Stimulated activated naive B cell treated with anti-CD40 and anti-IgM and Interleukin-4, amounts not matched to agents 10 μg/mL and 1 μg/mL and 100 μg/mL, for 72 hours (primary cell): ENCODE results near the gene USP53.
"Not testable (repeated sequence)": the region's sequence is repeated elsewhere in the genome, so short reads cannot be mapped to it uniquely, and the experiment has no call there.

Experiments used
- ATAC-seq, 2 donors: fragments of 150-1000 bp; cut with Tn5 transposase; replicated peaks; 2 replicates each; pipeline ENCODE4 v1.10.0; 2021; ENCODE audit warnings: moderate library complexity in 1 of 2
- DNase-seq: peaks from one replicate; pipeline ENCODE4 v3.0.0; 2021
- H3K27ac Mint-ChIP-seq: one replicate; pipeline ENCODE4 v1.8.0; 2022; ENCODE audit warnings: mild to moderate bottlenecking, mixed read lengths
- H3K27me3 Mint-ChIP-seq, 2 donors: one replicate each; pipeline ENCODE4 v1.8.0; 2022; ENCODE audit warnings: mixed read lengths in 2 of 2
- H3K36me3 Mint-ChIP-seq, 2 donors: one replicate each; pipeline ENCODE4 v1.8.0; 2022; ENCODE audit warnings: mixed read lengths in 2 of 2, mild to moderate bottlenecking in 1 of 2
- H3K4me1 Mint-ChIP-seq, 2 donors: one replicate each; pipeline ENCODE4 v1.8.0; 2022; ENCODE audit warnings: mixed read lengths in 2 of 2, mild to moderate bottlenecking in 1 of 2
- H3K4me3 Mint-ChIP-seq, 2 donors: one replicate each; pipeline ENCODE4 v1.8.0; 2022; ENCODE audit warnings: mild to moderate bottlenecking in 2 of 2, mixed read lengths in 2 of 2, moderate library complexity in 1 of 2
- H3K9me3 Mint-ChIP-seq, 2 donors: one replicate each; pipeline ENCODE4 v1.8.0; 2022; ENCODE audit warnings: mixed read lengths in 2 of 2, mild to moderate bottlenecking in 1 of 2

USP53 gene

GRCh38 chr4:119266153-119266552 lies 53.6 kb downstream of the USP53 start:
- Mint-ChIP-seq H3K27me3 (no peaks in the 10 kb centered on the region), H3K9me3 (no peaks in the 10 kb centered on the region), H3K4me3 (no peak overlapping the region), H3K4me1 (no peaks in the 10 kb centered on the region), H3K27ac (no peak overlapping the region), H3K36me3 (peaks cover 12 to 15% of the 10 kb centered on the region in 2 donors)
- no peak for ATAC-seq
- no peak for DNase-seq

- DNase-seq (no peak), ATAC-seq (no peak)
- Mint-ChIP-seq H3K27ac (no peak overlapping the region), H3K27me3 (no peaks in the 10 kb centered on the region), H3K9me3 (no peaks in the 10 kb centered on the region), H3K4me3 (no peak overlapping the region), H3K4me1 (peaks cover 0 to 1% of the 10 kb centered on the region in 2 donors), H3K36me3 (peaks cover 19 to 28% of the 10 kb centered on the region in 2 donors)
Observed at GRCh38 chr4:119268466-119268865, 56.0 kb downstream of the USP53 start.

GRCh38 chr4:119271361-119272085 lies 59.0 kb downstream of the USP53 start:
- Mint-ChIP-seq H3K9me3 (no peaks in the 10 kb centered on the region), H3K27ac (peak overlapping the region; percentile 6), H3K27me3 (no peaks in the 10 kb centered on the region), H3K4me3 (no peak overlapping the region), H3K36me3 (peaks cover 10 to 20% of the 10 kb centered on the region in 2 donors), H3K4me1 (peaks cover 0 to 1% of the 10 kb centered on the region in 2 donors)
- ATAC-seq: no peak
- no peak for DNase-seq

GRCh38 chr4:119279541-119279940 lies 67.0 kb downstream of the USP53 start:
- not testable (repeated sequence) for H3K4me3 Mint-ChIP-seq, H3K27me3 Mint-ChIP-seq, DNase-seq, H3K36me3 Mint-ChIP-seq, H3K4me1 Mint-ChIP-seq, ATAC-seq, H3K27ac Mint-ChIP-seq, H3K9me3 Mint-ChIP-seq

GRCh38 chr4:119279945-119280344 lies 67.4 kb downstream of the USP53 start:
- not testable (repeated sequence) for H3K9me3 Mint-ChIP-seq, H3K27me3 Mint-ChIP-seq, H3K4me3 Mint-ChIP-seq, H3K4me1 Mint-ChIP-seq, ATAC-seq, DNase-seq, H3K36me3 Mint-ChIP-seq, H3K27ac Mint-ChIP-seq

GRCh38 chr4:119281393-119281792 lies 68.9 kb downstream of the USP53 start:
- Mint-ChIP-seq H3K27ac (no peak overlapping the region), H3K9me3 (no peaks in the 10 kb centered on the region), H3K4me3 (no peak overlapping the region), H3K4me1 (peaks cover 3 to 6% of the 10 kb centered on the region in 2 donors), H3K27me3 (no peaks in the 10 kb centered on the region), H3K36me3 (peaks cover 5 to 6% of the 10 kb centered on the region in 2 donors)
- DNase-seq (no peak), ATAC-seq (no peak)

- no peak overlapping the region for H3K27ac Mint-ChIP-seq
- H3K9me3 Mint-ChIP-seq: no peaks in the 10 kb centered on the region
- peaks cover under 1 to 2% of the 10 kb centered on the region in 2 donors for H3K36me3 Mint-ChIP-seq
- peaks cover 3 to 6% of the 10 kb centered on the region in 2 donors for H3K4me1 Mint-ChIP-seq
- ATAC-seq (no peak), DNase-seq (no peak)
- peak overlapping the region; percentile 11 to 18 for H3K4me3 Mint-ChIP-seq
- H3K27me3 Mint-ChIP-seq: no peaks in the 10 kb centered on the region
Observed at GRCh38 chr4:119284876-119285780, 72.6 kb downstream of the USP53 start.

- DNase-seq (no peak), ATAC-seq (no peak)
- peaks cover 3 to 6% of the 10 kb centered on the region in 2 donors for H3K4me1 Mint-ChIP-seq
- H3K9me3 Mint-ChIP-seq: no peaks in the 10 kb centered on the region
- H3K27ac Mint-ChIP-seq: no peak overlapping the region
- no peaks in the 10 kb centered on the region for H3K36me3 Mint-ChIP-seq
- no peaks in the 10 kb centered on the region for H3K27me3 Mint-ChIP-seq
- no peak overlapping the region for H3K4me3 Mint-ChIP-seq
Observed at GRCh38 chr4:119286377-119287002, 74.0 kb downstream of the USP53 start.

- Mint-ChIP-seq H3K9me3 (no peaks in the 10 kb centered on the region), H3K27ac (no peak overlapping the region), H3K36me3 (no peaks in the 10 kb centered on the region), H3K4me1 (peaks cover 3 to 6% of the 10 kb centered on the region in 2 donors), H3K4me3 (no peak overlapping the region), H3K27me3 (no peaks in the 10 kb centered on the region)
- no peak for ATAC-seq
- DNase-seq: no peak
Observed at GRCh38 chr4:119289313-119289712, 76.8 kb downstream of the USP53 start.

GRCh38 chr4:119290598-119290997 lies 78.1 kb downstream of the USP53 start:
- no peak for DNase-seq
- no peaks in the 10 kb centered on the region for H3K9me3 Mint-ChIP-seq
- H3K4me1 Mint-ChIP-seq: no peaks in the 10 kb centered on the region
- H3K27me3 Mint-ChIP-seq: no peaks in the 10 kb centered on the region
- H3K36me3 Mint-ChIP-seq: no peaks in the 10 kb centered on the region
- H3K27ac Mint-ChIP-seq: no peak overlapping the region
- no peak for ATAC-seq
- H3K4me3 Mint-ChIP-seq: no peak overlapping the region

GRCh38 chr4:119296356-119296755 lies 83.8 kb downstream of the USP53 start:
- DNase-seq (no peak), ATAC-seq (no peak)
- Mint-ChIP-seq H3K4me3 (no peak overlapping the region), H3K27ac (no peak overlapping the region), H3K4me1 (peaks cover 10 to 20% of the 10 kb centered on the region in 2 donors), H3K9me3 (no peaks in the 10 kb centered on the region), H3K36me3 (peaks cover 11 to 20% of the 10 kb centered on the region in 2 donors), H3K27me3 (no peaks in the 10 kb centered on the region)

- H3K9me3 Mint-ChIP-seq: no peaks in the 10 kb centered on the region
- DNase-seq: no peak
- no peak overlapping the region for H3K4me3 Mint-ChIP-seq
- H3K27me3 Mint-ChIP-seq: no peaks in the 10 kb centered on the region
- peaks cover 10 to 20% of the 10 kb centered on the region in 2 donors for H3K4me1 Mint-ChIP-seq
- peaks cover 11 to 20% of the 10 kb centered on the region in 2 donors for H3K36me3 Mint-ChIP-seq
- H3K27ac Mint-ChIP-seq: no peak overlapping the region
- no peak for ATAC-seq
Observed at GRCh38 chr4:119297795-119298194, 85.3 kb downstream of the USP53 start.

GRCh38 chr4:119299260-119299671 lies 86.8 kb downstream of the USP53 start:
- peaks cover 11 to 20% of the 10 kb centered on the region in 2 donors for H3K36me3 Mint-ChIP-seq
- no peak for ATAC-seq

GRCh38 chr4:119299741-119300100 lies 87.2 kb downstream of the USP53 start:
- no peak for DNase-seq
- Mint-ChIP-seq H3K27ac (peak overlapping the region; percentile 99), H3K27me3 (no peaks in the 10 kb centered on the region), H3K9me3 (no peaks in the 10 kb centered on the region), H3K4me3 (peak overlapping the region; percentile 96 to 99), H3K4me1 (peaks cover 10 to 20% of the 10 kb centered on the region in 2 donors), H3K36me3 (peaks cover 11 to 20% of the 10 kb centered on the region in 2 donors)
- peak; percentile 26 for ATAC-seq

More at GRCh38 chr4:119299260-119299671, 86.8 kb downstream of the USP53 start:
- H3K4me1 Mint-ChIP-seq: peaks cover 10 to 20% of the 10 kb centered on the region in 2 donors
- no peaks in the 10 kb centered on the region for H3K9me3 Mint-ChIP-seq
- H3K4me3 Mint-ChIP-seq: peak overlapping the region; percentile 96 to 99
- no peaks in the 10 kb centered on the region for H3K27me3 Mint-ChIP-seq
- no peak for DNase-seq
- peak overlapping the region; percentile 99 for H3K27ac Mint-ChIP-seq
